H1 (cell line): Measurements from ENCODE around the gene DARS2.

ENCODE experiments used
- EP300 ChIP-seq, 2 experiments: IDR thresholded peaks; 1 replicate in 1 of 2; 2 replicates in 1 of 2; pipeline ENCODE4 v1.6.1; 2011 to 2012; ENCODE audit warnings: low read depth in 2 of 2, low read length in 2 of 2, mild to moderate bottlenecking in 2 of 2, borderline replicate concordance in 1 of 2, inconsistent platforms in 1 of 2, moderate library complexity in 1 of 2
- EZH2 ChIP-seq: fragments of 200-600 bp; sonication (generic); IDR thresholded peaks from 2 replicates; pipeline ENCODE4 v1.7.1; 2012; ENCODE audit warnings: low read depth, mild to moderate bottlenecking, moderate library complexity, low read length, inconsistent platforms; ENCODE audit not compliant: severe bottlenecking
- GTF2F1 ChIP-seq: IDR thresholded peaks from 2 replicates; pipeline ENCODE4 v1.6.1; 2012; ENCODE audit warnings: low read depth, low read length, improper control_type of control experiment, borderline replicate concordance
- HDAC2 ChIP-seq, 2 experiments: fragments of 300-600 bp in 1 of 2; sonication (generic) in 1 of 2; IDR thresholded peaks; 2 replicates each; pipeline ENCODE4 v1.6.1; 2011 to 2012; ENCODE audit warnings: low read depth in 2 of 2, low read length in 2 of 2, mild to moderate bottlenecking in 2 of 2, moderate library complexity in 2 of 2, borderline replicate concordance in 1 of 2, inconsistent platforms in 1 of 2
- POLR2A ChIP-seq, 2 experiments: IDR thresholded peaks; 1 replicate in 1 of 2; 2 replicates in 1 of 2; pipeline ENCODE4 v1.6.1; 2011; ENCODE audit warnings: low read depth in 2 of 2, low read length in 2 of 2, mild to moderate bottlenecking in 2 of 2; ENCODE audit errors: control extremely low read depth in 1 of 2
- POLR2AphosphoS5 ChIP-seq: IDR thresholded peaks from 2 replicates; pipeline ENCODE4 v1.6.1; 2011; ENCODE audit warnings: low read depth, low read length
- RAD21 ChIP-seq, 2 experiments: IDR thresholded peaks in 1 of 2; conservative IDR thresholded peaks in 1 of 2; 2 replicates each; pipeline ENCODE4 v1.6.1; 2011; ENCODE audit warnings: low read depth in 2 of 2, low read length in 2 of 2, improper control_type of control experiment in 1 of 2, inconsistent platforms in 1 of 2, mild to moderate bottlenecking in 1 of 2, moderate library complexity in 1 of 2
- RBBP5 ChIP-seq: IDR thresholded peaks from 2 replicates; pipeline ENCODE4 v1.7.1; 2012; ENCODE audit warnings: low read depth, mild to moderate bottlenecking, inconsistent platforms, low read length, moderate library complexity, borderline replicate concordance
- SIN3A ChIP-seq, 2 experiments: IDR thresholded peaks in 1 of 2; conservative IDR thresholded peaks in 1 of 2; 2 replicates each; pipeline ENCODE4 v1.6.1; 2011 to 2012; ENCODE audit warnings: low read length in 2 of 2, improper control_type of control experiment in 1 of 2, low read depth in 1 of 2, mild to moderate bottlenecking in 1 of 2
- SRF ChIP-seq: IDR thresholded peaks from 2 replicates; pipeline ENCODE4 v1.6.1; 2011; ENCODE audit warnings: mild to moderate bottlenecking, low read depth, low read length, moderate library complexity
- TCF12 ChIP-seq: IDR thresholded peaks from 2 replicates; pipeline ENCODE4 v1.6.1; 2011; ENCODE audit warnings: low read depth, mild to moderate bottlenecking, low read length
- ZNF274 ChIP-seq: IDR thresholded peaks from 2 replicates; pipeline ENCODE4 v1.7.0; 2012; ENCODE audit warnings: low read length, borderline replicate concordance; ENCODE audit errors: extremely low read depth
- TF ChIP-seq, protein P1 (sequence below), 3 experiments: IDR thresholded peaks; 1 replicate in 2 of 3; 2 replicates in 1 of 3; pipeline versions ENCODE4 v1.5.1 to v1.6.1; 2011; ENCODE audit warnings: low read length in 3 of 3, mild to moderate bottlenecking in 3 of 3, inconsistent platforms in 2 of 3, low read depth in 1 of 3, moderate library complexity in 1 of 3; ENCODE audit not compliant: insufficient read depth in 1 of 3; ENCODE audit errors: control extremely low read depth in 1 of 3
- TF ChIP-seq, protein P2 (sequence below): IDR thresholded peaks from 2 replicates; pipeline ENCODE4 v1.6.1; 2012; ENCODE audit warnings: inconsistent platforms

DNA sequence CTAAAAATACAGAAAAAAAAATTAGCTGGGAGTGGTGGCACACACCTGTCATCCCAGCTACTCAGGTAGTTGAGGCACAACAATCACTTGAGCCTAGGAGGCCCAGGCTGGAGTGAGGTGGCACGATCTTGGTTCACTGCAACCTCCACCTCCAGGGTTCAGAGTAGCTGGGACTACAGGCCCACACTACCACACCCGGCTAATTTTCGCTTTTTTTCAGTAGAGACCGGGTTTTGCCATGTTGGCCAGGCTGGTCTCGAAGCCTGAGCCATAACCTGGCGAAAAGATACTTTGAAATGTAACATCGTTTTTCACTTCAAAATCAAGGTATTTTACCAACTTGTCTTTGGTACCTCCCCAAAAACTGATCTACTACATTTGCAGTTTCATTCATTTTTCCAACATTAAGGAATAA lies 37.3 kb downstream of the DARS2 start:
- TF ChIP-seq, protein P1, sequence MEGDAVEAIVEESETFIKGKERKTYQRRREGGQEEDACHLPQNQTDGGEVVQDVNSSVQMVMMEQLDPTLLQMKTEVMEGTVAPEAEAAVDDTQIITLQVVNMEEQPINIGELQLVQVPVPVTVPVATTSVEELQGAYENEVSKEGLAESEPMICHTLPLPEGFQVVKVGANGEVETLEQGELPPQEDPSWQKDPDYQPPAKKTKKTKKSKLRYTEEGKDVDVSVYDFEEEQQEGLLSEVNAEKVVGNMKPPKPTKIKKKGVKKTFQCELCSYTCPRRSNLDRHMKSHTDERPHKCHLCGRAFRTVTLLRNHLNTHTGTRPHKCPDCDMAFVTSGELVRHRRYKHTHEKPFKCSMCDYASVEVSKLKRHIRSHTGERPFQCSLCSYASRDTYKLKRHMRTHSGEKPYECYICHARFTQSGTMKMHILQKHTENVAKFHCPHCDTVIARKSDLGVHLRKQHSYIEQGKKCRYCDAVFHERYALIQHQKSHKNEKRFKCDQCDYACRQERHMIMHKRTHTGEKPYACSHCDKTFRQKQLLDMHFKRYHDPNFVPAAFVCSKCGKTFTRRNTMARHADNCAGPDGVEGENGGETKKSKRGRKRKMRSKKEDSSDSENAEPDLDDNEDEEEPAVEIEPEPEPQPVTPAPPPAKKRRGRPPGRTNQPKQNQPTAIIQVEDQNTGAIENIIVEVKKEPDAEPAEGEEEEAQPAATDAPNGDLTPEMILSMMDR (IDR thresholded peaks at IDR 0.05; ENCODE audit: control extremely low read depth in 1 of 3, insufficient read depth in 1 of 3, low read depth in 1 of 3, low read length in 3 of 3): no peak
- TF ChIP-seq RAD21 (IDR thresholded peaks at IDR 0.05 in 1 of 2, conservative IDR thresholded peaks at IDR 0.05 in 1 of 2; ENCODE audit: low read depth in 2 of 2, low read length in 2 of 2): 0 out of 4 replicates have a peak, but pooled peaks of 1 of the 2 experiments have one; percentile 1
- peak in 1 of 2 experiments; percentile 84; a peak in 2 of 3 replicates for TF ChIP-seq POLR2A (IDR thresholded peaks at IDR 0.05; ENCODE audit: control extremely low read depth in 1 of 2, low read depth in 2 of 2, low read length in 2 of 2)
- TF ChIP-seq POLR2AphosphoS5: peak; percentile 95
- TF ChIP-seq RBBP5: no peak
- TF ChIP-seq GTF2F1: no peak
- TF ChIP-seq ZNF274: no peak
- TF ChIP-seq, protein P2, sequence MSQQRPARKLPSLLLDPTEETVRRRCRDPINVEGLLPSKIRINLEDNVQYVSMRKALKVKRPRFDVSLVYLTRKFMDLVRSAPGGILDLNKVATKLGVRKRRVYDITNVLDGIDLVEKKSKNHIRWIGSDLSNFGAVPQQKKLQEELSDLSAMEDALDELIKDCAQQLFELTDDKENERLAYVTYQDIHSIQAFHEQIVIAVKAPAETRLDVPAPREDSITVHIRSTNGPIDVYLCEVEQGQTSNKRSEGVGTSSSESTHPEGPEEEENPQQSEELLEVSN: no peak
- 0 out of 4 replicates have a peak, but pooled peaks of 1 of the 2 experiments have one; percentile 57 for TF ChIP-seq SIN3A (conservative IDR thresholded peaks at IDR 0.05 in 1 of 2, IDR thresholded peaks at IDR 0.05 in 1 of 2; ENCODE audit: low read depth in 1 of 2, low read length in 2 of 2)
- no peak for TF ChIP-seq EP300 (IDR thresholded peaks at IDR 0.05; ENCODE audit: borderline replicate concordance in 1 of 2, low read depth in 2 of 2, low read length in 2 of 2)
- TF ChIP-seq TCF12: no peak
- no peak for TF ChIP-seq HDAC2 (IDR thresholded peaks at IDR 0.05; ENCODE audit: borderline replicate concordance in 1 of 2, low read depth in 2 of 2, low read length in 2 of 2)
- no peak for TF ChIP-seq SRF
- TF ChIP-seq EZH2: no peak
